NT2/D1 (cell line): ENCODE results near the gene KIAA0930.

Source experiments
- YY1 ChIP-seq: IDR thresholded peaks from 2 replicates; pipeline ENCODE4 v1.6.1; 2011; ENCODE audit not compliant: insufficient read length, insufficient read depth
- ZNF274 ChIP-seq: IDR thresholded peaks from 2 replicates; pipeline ENCODE4 v1.6.1; 2011; ENCODE audit warnings: mild to moderate bottlenecking, low read depth, low read length

DNA sequence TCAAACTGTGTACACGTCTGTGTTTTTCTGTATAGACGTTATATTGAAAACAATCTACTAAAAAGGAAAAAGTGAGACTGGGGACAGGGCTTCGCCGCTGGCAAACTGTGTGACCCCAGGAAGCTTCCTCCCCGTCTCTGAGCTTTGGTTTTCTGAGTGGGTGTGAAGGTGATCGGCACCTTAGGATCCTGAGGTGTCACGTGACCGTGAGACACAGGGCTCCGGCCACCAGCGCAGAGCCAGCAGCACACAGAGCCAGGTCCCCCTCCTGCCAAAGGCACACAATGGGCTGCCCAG lies 32.0 kb downstream of the KIAA0930 start:
- TF ChIP-seq YY1 (no peak), ZNF274 (no peak)
